ENCODE data around the gene HDGFL3.
"Not testable (repeated sequence)": the region's sequence is repeated elsewhere in the genome, so short reads cannot be mapped to it uniquely, and the experiment has no call there.

HDGFL3 gene

DNA sequence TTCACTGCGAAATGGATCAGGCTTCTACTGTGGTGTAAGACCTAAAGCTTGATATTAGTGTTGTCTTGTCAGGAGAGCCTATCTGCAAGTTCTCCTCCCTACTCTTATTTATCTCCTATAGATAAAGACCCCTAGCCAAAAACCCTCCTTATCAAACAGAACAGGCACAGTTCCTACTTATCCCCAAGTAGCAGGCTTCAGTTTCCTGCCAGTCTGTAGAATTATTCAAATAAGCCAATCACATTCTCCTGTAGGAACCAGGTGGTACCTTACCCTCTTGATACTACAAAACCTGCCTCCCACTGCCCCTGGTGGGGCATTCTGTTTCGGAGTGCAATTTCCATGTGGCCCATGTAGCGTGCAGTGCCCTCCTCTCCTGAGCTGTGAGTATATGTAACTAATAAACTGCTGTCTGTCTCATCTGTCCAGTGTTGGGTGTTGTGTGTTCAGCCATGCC is 28.7 kb downstream of the HDGFL3 start:
- no peak for TF ChIP-seq CTCF (conservative IDR thresholded peaks at IDR 0.05; ENCODE audit: low read depth, low read length)
- no peak for DNase-seq (ENCODE audit: low read depth)

DNA sequence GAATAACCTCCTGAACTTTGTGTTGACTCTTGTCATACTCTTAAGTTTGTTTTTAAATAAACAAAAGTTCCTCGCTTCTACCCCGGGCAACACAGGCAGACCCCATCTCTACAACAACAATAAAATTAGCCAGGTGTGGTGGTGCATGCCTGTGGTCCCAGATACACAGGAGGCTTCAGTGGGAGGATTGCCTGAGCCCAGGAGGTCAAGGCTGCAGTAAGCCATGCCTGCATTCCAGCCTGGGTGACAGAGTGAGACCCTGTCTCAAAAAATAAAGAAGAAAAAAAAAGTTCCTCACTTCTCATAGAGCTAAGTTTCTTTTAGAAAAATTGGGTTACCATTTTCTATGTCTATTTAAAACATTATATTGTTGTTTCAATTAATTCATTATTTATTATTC is 29.2 kb downstream of the HDGFL3 start:
- no peak overlapping the region for H3K4me3 ChIP-seq (ENCODE audit: low read depth, low read length)
- no peak for TF ChIP-seq CTCF (conservative IDR thresholded peaks at IDR 0.05; ENCODE audit: low read depth, low read length)
- no peak for DNase-seq (ENCODE audit: low read depth)

More for the DNA sequence above, 28.7 kb downstream of the HDGFL3 start:
- H3K4me3 ChIP-seq (ENCODE audit: low read depth, low read length): no peak overlapping the region

- no peak for TF ChIP-seq CTCF (conservative IDR thresholded peaks at IDR 0.05; ENCODE audit: low read depth, low read length)
- DNase-seq (ENCODE audit: low read depth): no peak
- no peak overlapping the region for H3K4me3 ChIP-seq (ENCODE audit: low read depth, low read length)
Measured at GRCh38 chr15:83174891-83175290, 32.7 kb downstream of the HDGFL3 start.

GRCh38 chr15:83170474-83171165 is 37.0 kb downstream of the HDGFL3 start:
- no peak overlapping the region for H3K4me3 ChIP-seq (ENCODE audit: low read depth, low read length)
- TF ChIP-seq CTCF (conservative IDR thresholded peaks at IDR 0.05; ENCODE audit: low read depth, low read length): no peak
- peak; percentile 35 for DNase-seq (ENCODE audit: low read depth)

DNA sequence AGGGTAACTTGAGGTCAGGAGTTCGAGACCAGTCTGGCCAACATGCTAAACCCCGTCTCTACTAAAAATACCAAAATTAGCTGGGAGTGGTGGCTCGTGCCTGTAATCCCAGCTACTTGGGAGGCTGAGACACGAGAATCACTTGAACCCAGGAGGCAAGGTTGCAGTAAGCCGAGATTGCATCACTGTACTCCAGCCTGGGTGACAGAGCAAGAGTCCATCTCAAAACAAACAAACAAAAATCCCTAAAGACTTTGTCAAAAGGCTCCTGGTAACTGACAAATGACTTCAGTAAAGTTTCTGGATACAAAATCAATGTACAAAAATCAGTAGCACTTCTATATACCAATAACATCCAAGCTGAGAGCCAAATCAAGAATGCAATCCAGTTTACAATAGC is 38.0 kb downstream of the HDGFL3 start:
- H3K4me3 ChIP-seq (ENCODE audit: low read depth, low read length); DNase-seq (ENCODE audit: low read depth): not testable (repeated sequence)

GRCh38 chr15:83166830-83167229 is 40.8 kb downstream of the HDGFL3 start:
- no peak for TF ChIP-seq CTCF (conservative IDR thresholded peaks at IDR 0.05; ENCODE audit: low read depth, low read length)
- DNase-seq (ENCODE audit: low read depth): no peak
- H3K4me3 ChIP-seq (ENCODE audit: low read depth, low read length): no peak overlapping the region

GRCh38 chr15:83166218-83166617 is 41.4 kb downstream of the HDGFL3 start:
- TF ChIP-seq CTCF (conservative IDR thresholded peaks at IDR 0.05; ENCODE audit: low read depth, low read length): no peak
- no peak overlapping the region for H3K4me3 ChIP-seq (ENCODE audit: low read depth, low read length)
- DNase-seq (ENCODE audit: low read depth): peak; percentile 25

Data from choroid plexus epithelial cell (primary cell).